ENCODE results near the gene CHAT. TPM values are rescaled to one million over a fixed set of nuclear protein-coding genes. Genes with fewer than 3 reads are reported as not detected.

The CHAT gene
- total RNA-seq, 1 experiment from 2014 or later = not detected

DNA sequence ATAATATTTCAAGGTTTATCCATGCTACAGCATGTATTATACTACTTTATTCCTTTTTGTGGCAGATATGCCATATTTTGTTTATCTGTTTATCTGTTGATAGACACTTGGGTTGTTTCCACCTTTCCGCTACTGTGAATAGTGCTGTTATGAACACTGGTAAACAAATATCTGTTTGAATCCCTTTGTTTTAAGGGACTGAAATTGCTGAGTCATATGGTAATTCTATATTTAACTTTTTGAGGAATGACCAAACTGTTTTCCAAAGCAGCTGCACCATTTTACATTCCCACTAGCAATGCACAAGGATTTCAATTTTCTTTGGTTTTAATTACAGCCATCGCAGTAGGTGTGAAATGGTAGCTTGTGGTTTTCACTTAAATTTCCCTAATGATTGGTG, 69.0 kb downstream of the CHAT start:
- no peaks in the 10 kb centered on the region for H3K36me3 ChIP-seq
- H3K4me3 ChIP-seq = no peak overlapping the region
- no peak for DNase-seq
- H3K27me3 ChIP-seq = no peaks in the 10 kb centered on the region
- H3K4me1 ChIP-seq = no peaks in the 10 kb centered on the region
- no peaks in the 10 kb centered on the region for H3K9me3 ChIP-seq (replicated peaks)
- no peak overlapping the region for H3K27ac ChIP-seq

GRCh38 chr10:49686651-49687050, 72.8 kb downstream of the CHAT start:
- Histone ChIP-seq H3K27ac (no peak overlapping the region), H3K27me3 (no peaks in the 10 kb centered on the region), H3K4me3 (no peak overlapping the region), H3K36me3 (no peaks in the 10 kb centered on the region), H3K4me1 (no peaks in the 10 kb centered on the region), H3K9me3 (replicated peaks) (no peaks in the 10 kb centered on the region)
- DNase-seq = no peak

GRCh38 chr10:49688261-49688846, 74.5 kb downstream of the CHAT start:
- Histone ChIP-seq H3K36me3 (no peaks in the 10 kb centered on the region), H3K27me3 (no peaks in the 10 kb centered on the region), H3K4me3 (no peak overlapping the region), H3K9me3 (replicated peaks) (no peaks in the 10 kb centered on the region), H3K27ac (no peak overlapping the region), H3K4me1 (no peaks in the 10 kb centered on the region)
- no peak for DNase-seq

GRCh38 chr10:49688920-49689319, 75.1 kb downstream of the CHAT start:
- Histone ChIP-seq H3K9me3 (replicated peaks) (no peaks in the 10 kb centered on the region), H3K27me3 (no peaks in the 10 kb centered on the region), H3K36me3 (no peaks in the 10 kb centered on the region), H3K27ac (no peak overlapping the region), H3K4me3 (no peak overlapping the region), H3K4me1 (no peaks in the 10 kb centered on the region)
- no peak for DNase-seq

DNA sequence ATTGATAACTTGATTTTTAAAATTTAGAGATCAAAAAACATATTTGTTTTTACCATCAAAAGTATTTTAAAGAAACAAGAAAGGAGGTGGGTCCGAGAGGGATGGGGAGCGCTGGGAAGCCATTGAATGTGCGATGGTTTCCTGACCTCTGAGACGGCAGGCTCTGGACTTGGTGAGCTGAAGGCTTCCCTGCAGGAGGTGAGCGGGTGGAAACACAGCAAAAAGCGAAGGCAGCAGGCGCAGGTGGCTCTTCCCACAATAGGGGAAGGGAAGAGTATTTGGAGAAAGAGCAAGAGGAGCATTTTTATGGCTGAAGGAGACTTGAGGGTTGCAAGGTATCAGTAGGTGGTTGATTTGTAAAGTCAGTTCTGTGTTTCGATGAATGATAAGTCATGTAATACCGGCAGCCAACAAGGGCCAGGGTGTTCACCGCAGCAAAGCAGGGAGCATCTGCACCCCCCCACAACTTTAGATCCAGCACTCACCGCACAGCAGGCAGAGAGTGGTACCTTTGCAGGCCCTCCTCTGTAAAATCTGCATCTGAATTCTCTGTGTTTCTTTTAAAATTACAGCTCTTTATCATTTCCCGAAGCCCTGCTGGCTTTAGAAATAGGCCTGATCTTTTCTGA, 76.2 kb downstream of the CHAT start:
- no peaks in the 10 kb centered on the region for H3K9me3 ChIP-seq (replicated peaks)

GRCh38 chr10:49690698-49691356, 77.0 kb downstream of the CHAT start:
- no peak for DNase-seq

More for the DNA sequence above, 76.2 kb downstream of the CHAT start:
- Histone ChIP-seq H3K4me3 (no peak overlapping the region), H3K4me1 (no peaks in the 10 kb centered on the region), H3K36me3 (no peaks in the 10 kb centered on the region), H3K27me3 (no peaks in the 10 kb centered on the region), H3K27ac (no peak overlapping the region)
- no peak for DNase-seq

DNA sequence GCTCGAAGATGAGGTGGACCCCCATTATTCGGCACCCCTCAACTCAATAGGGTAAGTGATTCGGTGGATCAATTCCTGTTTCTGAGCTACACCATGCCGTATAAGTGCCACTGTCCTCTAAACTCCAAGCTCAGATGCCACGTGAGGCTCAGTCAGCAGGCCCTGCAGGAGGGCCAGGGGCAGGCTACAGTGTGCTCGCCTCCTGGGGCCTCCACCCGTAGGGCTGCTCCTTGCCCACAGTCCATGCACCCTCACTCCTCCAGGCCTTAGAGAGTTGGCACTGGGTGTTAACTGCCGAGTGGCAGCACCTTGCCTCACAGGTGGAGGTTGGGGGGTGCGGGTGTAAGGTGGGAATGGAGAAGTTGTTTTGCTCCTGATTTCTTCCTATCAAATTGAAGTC, 77.8 kb downstream of the CHAT start:
- no peaks in the 10 kb centered on the region for H3K9me3 ChIP-seq (replicated peaks)
- DNase-seq = no peak
- no peaks in the 10 kb centered on the region for H3K4me1 ChIP-seq
- no peaks in the 10 kb centered on the region for H3K27me3 ChIP-seq
- no peaks in the 10 kb centered on the region for H3K36me3 ChIP-seq
- H3K4me3 ChIP-seq = no peak overlapping the region
- no peak overlapping the region for H3K27ac ChIP-seq

More at GRCh38 chr10:49690698-49691356, 77.0 kb downstream of the CHAT start:
- no peaks in the 10 kb centered on the region for H3K27me3 ChIP-seq
- H3K4me3 ChIP-seq = no peak overlapping the region
- no peaks in the 10 kb centered on the region for H3K9me3 ChIP-seq (replicated peaks)
- no peak overlapping the region for H3K27ac ChIP-seq
- H3K4me1 ChIP-seq = no peaks in the 10 kb centered on the region
- no peaks in the 10 kb centered on the region for H3K36me3 ChIP-seq

GRCh38 chr10:49694466-49694865, 80.6 kb downstream of the CHAT start:
- no peak for DNase-seq
- no peaks in the 10 kb centered on the region for H3K36me3 ChIP-seq
- H3K27me3 ChIP-seq = no peaks in the 10 kb centered on the region
- H3K27ac ChIP-seq = no peak overlapping the region
- H3K4me3 ChIP-seq = no peak overlapping the region
- no peaks in the 10 kb centered on the region for H3K4me1 ChIP-seq
- H3K9me3 ChIP-seq (replicated peaks) = no peaks in the 10 kb centered on the region

GRCh38 chr10:49696311-49696710, 82.5 kb downstream of the CHAT start:
- Histone ChIP-seq H3K27ac (no peak overlapping the region), H3K4me1 (no peaks in the 10 kb centered on the region), H3K4me3 (no peak overlapping the region), H3K36me3 (no peaks in the 10 kb centered on the region), H3K27me3 (no peaks in the 10 kb centered on the region), H3K9me3 (replicated peaks) (no peaks in the 10 kb centered on the region)
- DNase-seq = no peak

GRCh38 chr10:49698679-49699078, 84.8 kb downstream of the CHAT start:
- no peak overlapping the region for H3K27ac ChIP-seq
- no peaks in the 10 kb centered on the region for H3K9me3 ChIP-seq (replicated peaks)
- H3K27me3 ChIP-seq = no peaks in the 10 kb centered on the region
- H3K4me1 ChIP-seq = no peaks in the 10 kb centered on the region
- H3K4me3 ChIP-seq = no peak overlapping the region
- DNase-seq = no peak
- H3K36me3 ChIP-seq = no peaks in the 10 kb centered on the region

DNA sequence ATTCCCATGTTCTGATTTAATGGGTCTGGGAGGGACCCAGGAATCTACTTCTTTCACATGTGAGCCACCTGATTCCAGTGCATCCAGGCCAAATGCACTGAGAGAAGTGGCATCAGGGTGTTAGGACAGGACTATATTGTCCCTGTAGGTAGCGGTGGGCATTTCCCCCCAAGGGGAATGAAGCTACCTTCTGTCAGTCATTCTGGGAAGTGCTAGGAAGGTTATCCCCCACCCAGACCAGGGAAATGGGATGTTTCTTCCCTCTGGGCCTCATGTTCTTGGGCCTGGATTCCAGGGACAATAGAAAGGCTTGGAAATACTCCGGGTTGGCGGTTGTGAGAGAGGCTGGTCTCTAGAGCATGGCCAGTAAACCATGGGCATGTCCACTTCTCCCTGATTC, 86.4 kb downstream of the CHAT start:
- Histone ChIP-seq H3K36me3 (no peaks in the 10 kb centered on the region), H3K4me3 (no peak overlapping the region), H3K27ac (no peak overlapping the region), H3K9me3 (replicated peaks) (no peaks in the 10 kb centered on the region), H3K27me3 (no peaks in the 10 kb centered on the region), H3K4me1 (no peaks in the 10 kb centered on the region)
- no peak for DNase-seq

GRCh38 chr10:49700997-49701396, 87.2 kb downstream of the CHAT start:
- Histone ChIP-seq H3K4me1 (no peaks in the 10 kb centered on the region), H3K9me3 (replicated peaks) (no peaks in the 10 kb centered on the region), H3K36me3 (no peaks in the 10 kb centered on the region), H3K27me3 (no peaks in the 10 kb centered on the region), H3K4me3 (no peak overlapping the region), H3K27ac (no peak overlapping the region)
- no peak for DNase-seq

DNA sequence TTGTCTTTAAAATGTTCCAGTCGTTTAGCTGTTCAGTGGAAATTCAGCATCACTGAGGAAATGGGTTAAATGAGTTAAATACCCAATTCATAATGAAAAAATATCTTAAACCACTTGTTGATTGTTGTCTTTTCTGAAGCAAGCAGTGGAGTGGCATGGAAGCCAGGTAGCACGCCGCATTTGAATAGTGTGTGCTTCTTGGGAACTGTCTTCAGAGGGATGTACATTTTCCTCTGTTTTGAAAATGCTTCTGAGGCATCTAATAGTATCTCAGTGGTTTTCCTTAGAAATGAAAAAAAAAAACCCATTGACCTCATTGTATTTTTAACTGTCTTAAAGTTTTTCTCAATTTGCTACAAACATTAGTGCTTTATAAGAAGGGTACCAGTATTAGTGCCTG, 93.7 kb downstream of the CHAT start:
- Histone ChIP-seq H3K27me3 (no peaks in the 10 kb centered on the region), H3K27ac (no peak overlapping the region), H3K9me3 (replicated peaks) (no peaks in the 10 kb centered on the region), H3K4me3 (no peak overlapping the region), H3K36me3 (no peaks in the 10 kb centered on the region), H3K4me1 (no peaks in the 10 kb centered on the region)
- no peak for DNase-seq

GRCh38 chr10:49709934-49710333, 96.1 kb downstream of the CHAT start:
- no peak for DNase-seq
- Histone ChIP-seq H3K27ac (no peak overlapping the region), H3K4me1 (no peaks in the 10 kb centered on the region), H3K36me3 (no peaks in the 10 kb centered on the region), H3K27me3 (no peaks in the 10 kb centered on the region), H3K9me3 (replicated peaks) (no peaks in the 10 kb centered on the region), H3K4me3 (no peak overlapping the region)

DNA sequence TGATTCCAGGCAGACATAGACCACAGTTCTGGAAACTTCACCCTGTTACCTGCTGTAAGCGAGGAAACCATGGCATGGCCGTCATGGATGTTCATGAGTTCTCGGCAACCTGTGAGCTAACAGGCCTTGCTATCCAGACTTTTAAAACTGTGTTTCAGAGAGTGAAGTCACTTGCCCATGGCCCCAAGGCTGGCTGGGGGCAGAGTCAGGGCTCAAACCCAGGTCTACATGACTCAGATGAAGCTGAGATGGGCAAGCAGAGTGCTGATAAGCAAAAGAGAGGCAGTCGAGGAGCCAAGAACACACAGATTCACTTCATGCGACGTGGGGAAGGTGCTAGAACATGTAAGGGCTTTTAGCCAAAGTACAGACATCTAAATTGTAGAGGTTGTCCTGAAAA, 97.1 kb downstream of the CHAT start:
- Histone ChIP-seq H3K27ac (no peak overlapping the region), H3K27me3 (no peaks in the 10 kb centered on the region), H3K36me3 (no peaks in the 10 kb centered on the region), H3K9me3 (replicated peaks) (no peaks in the 10 kb centered on the region), H3K4me3 (no peak overlapping the region), H3K4me1 (no peaks in the 10 kb centered on the region)
- no peak for DNase-seq

DNA sequence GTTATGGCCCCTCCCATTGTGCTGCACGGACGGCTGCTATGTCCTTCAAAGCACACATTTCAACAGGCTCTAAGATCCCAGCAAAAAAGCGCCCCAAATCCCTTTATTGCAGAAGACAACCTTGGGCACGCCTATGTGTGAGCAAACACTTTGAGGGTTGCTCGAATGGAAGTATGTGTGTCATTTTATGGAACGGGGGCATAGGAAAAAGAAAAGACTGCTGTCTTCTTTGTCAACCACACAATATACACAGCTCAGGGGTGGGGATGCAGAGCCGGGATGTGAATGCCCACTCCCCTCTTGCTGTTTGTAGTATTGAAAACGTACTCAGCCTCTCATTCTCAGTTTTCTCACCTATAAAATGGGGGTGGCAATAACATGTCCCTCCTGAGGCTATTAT, 97.6 kb downstream of the CHAT start:
- no peak for DNase-seq
- Histone ChIP-seq H3K4me3 (no peak overlapping the region), H3K4me1 (no peaks in the 10 kb centered on the region), H3K36me3 (no peaks in the 10 kb centered on the region), H3K27me3 (no peaks in the 10 kb centered on the region), H3K27ac (no peak overlapping the region), H3K9me3 (replicated peaks) (no peaks in the 10 kb centered on the region)

All from SJCRH30 (cell line).